ENCODE data around the gene TERF2IP.

TERF2IP gene
- 153 to 189 reads per million in 2 experiments for total RNA-seq

GRCh38 chr16:75647492-75648264 is at the start of gene TERF2IP, which contains the start of gene KARS1:
Gene TERF2IP, plus strand, starts transcription at chr16:75647773. Its CDS starts 110 bp downstream, at chr16:75647883.
Gene KARS1, minus strand, starts transcription at chr16:75647665. Its CDS starts 26 bp downstream, at chr16:75647639.
- DNase-seq (ENCODE audit: low read depth), result peak; percentile 92

GRCh38 chr16:75599452-75600277 is 47.9 kb upstream of the TERF2IP start:
- no peak for DNase-seq (ENCODE audit: low read depth)

GRCh38 chr16:75603241-75603640 is 44.3 kb upstream of the TERF2IP start:
- DNase-seq (ENCODE audit: low read depth), result no peak

- no peak for DNase-seq (ENCODE audit: low read depth)
Observed at GRCh38 chr16:75606507-75606906, 41.1 kb upstream of the TERF2IP start.

- no peak for DNase-seq (ENCODE audit: low read depth)
Observed at GRCh38 chr16:75614066-75614897, 33.3 kb upstream of the TERF2IP start.

- DNase-seq (ENCODE audit: low read depth), result no peak
Observed at GRCh38 chr16:75615619-75616018, 32.0 kb upstream of the TERF2IP start.

- no peak for DNase-seq (ENCODE audit: low read depth)
Observed at GRCh38 chr16:75616521-75617010, 31.0 kb upstream of the TERF2IP start.

GRCh38 chr16:75617121-75617520 is 30.5 kb upstream of the TERF2IP start:
- DNase-seq (ENCODE audit: low read depth), result no peak

GRCh38 chr16:75618780-75619179 is 28.8 kb upstream of the TERF2IP start:
- no peak for DNase-seq (ENCODE audit: low read depth)

- peak; percentile 24 for DNase-seq (ENCODE audit: low read depth)
Observed at GRCh38 chr16:75620326-75621169, 27.0 kb upstream of the TERF2IP start.

- no peak for DNase-seq (ENCODE audit: low read depth)
Observed at GRCh38 chr16:75621170-75621477, 26.4 kb upstream of the TERF2IP start.

GRCh38 chr16:75622761-75623605 is 24.6 kb upstream of the TERF2IP start, which contains the start of gene ADAT1:
Gene ADAT1, minus strand, starts transcription at chr16:75623281. Its CDS starts 2,482 bp downstream, at chr16:75620799.
- peak; percentile 99 for DNase-seq (ENCODE audit: low read depth)

GRCh38 chr16:75624921-75625334 is 22.6 kb upstream of the TERF2IP start:
- no peak for DNase-seq (ENCODE audit: low read depth)

GRCh38 chr16:75626806-75627205 is 20.8 kb upstream of the TERF2IP start:
- DNase-seq (ENCODE audit: low read depth), result no peak

GRCh38 chr16:75627851-75628250 is 19.7 kb upstream of the TERF2IP start:
- DNase-seq (ENCODE audit: low read depth), result no peak

GRCh38 chr16:75628351-75628750 is 19.2 kb upstream of the TERF2IP start:
- no peak for DNase-seq (ENCODE audit: low read depth)

- no peak for DNase-seq (ENCODE audit: low read depth)
Observed at GRCh38 chr16:75629132-75629531, 18.4 kb upstream of the TERF2IP start.

- no peak for DNase-seq (ENCODE audit: low read depth)
Observed at GRCh38 chr16:75630052-75630451, 17.5 kb upstream of the TERF2IP start.

- DNase-seq (ENCODE audit: low read depth), result no peak
Observed at GRCh38 chr16:75632857-75633256, 14.7 kb upstream of the TERF2IP start.

GRCh38 chr16:75635036-75635435 is 12.5 kb upstream of the TERF2IP start:
- DNase-seq (ENCODE audit: low read depth), result no peak

All from T follicular helper cell (primary cell).